Liver (tissue), 9 donors: ENCODE results near the gene SLC24A3. TPM values are rescaled to one million over a fixed set of nuclear protein-coding genes. Genes with fewer than 3 reads are reported as not detected.

ENCODE experiments used
- DNase-seq: peaks from one replicate; pipeline ENCODE4 v3.0.0-alpha.2; 2017; ENCODE audit warnings: low spot score
- H3K27ac ChIP-seq, 2 donors: one replicate each; pipeline ENCODE4 v1.7.0; 2013; ENCODE audit warnings: inconsistent platforms in 2 of 2, low read length in 2 of 2, control low read depth in 1 of 2, low read depth in 1 of 2, mild to moderate bottlenecking in 1 of 2
- H3K27me3 ChIP-seq, 4 donors: one replicate each; pipeline versions ENCODE4 v1.6.1 to v1.7.0; 2013; ENCODE audit warnings: low read length in 3 of 4, inconsistent platforms in 1 of 4, mild to moderate bottlenecking in 1 of 4, moderate library complexity in 1 of 4; ENCODE audit not compliant: control insufficient read depth in 4 of 4, insufficient read depth in 4 of 4
- H3K36me3 ChIP-seq, 4 donors: one replicate each; pipeline versions ENCODE4 v1.6.1 to v1.7.0; 2013; ENCODE audit warnings: low read length in 3 of 4, mild to moderate bottlenecking in 3 of 4, low read depth in 1 of 4, moderate library complexity in 1 of 4; ENCODE audit not compliant: control insufficient read depth in 4 of 4, insufficient read depth in 3 of 4
- H3K4me1 ChIP-seq, 4 donors: one replicate each; pipeline versions ENCODE4 v1.6.1 to v1.7.0; 2013; ENCODE audit warnings: low read length in 3 of 4, mild to moderate bottlenecking in 3 of 4, moderate library complexity in 1 of 4; ENCODE audit not compliant: control insufficient read depth in 4 of 4, insufficient read depth in 4 of 4
- H3K4me3 ChIP-seq, 3 donors: one replicate each; pipeline versions ENCODE4 v1.6.1 to v1.7.0; 2013; ENCODE audit warnings: low read length in 3 of 3, control low read depth in 1 of 3, low read depth in 1 of 3, mild to moderate bottlenecking in 1 of 3
- H3K9ac ChIP-seq, 2 donors: one replicate each; pipeline ENCODE4 v1.7.0; 2013; ENCODE audit warnings: low read length in 2 of 2, mild to moderate bottlenecking in 2 of 2, moderate library complexity in 2 of 2, control low read depth in 1 of 2, low read depth in 1 of 2
- H3K9me3 ChIP-seq, 4 donors: one replicate each; pipeline versions ENCODE4 v1.6.1 to v1.7.0; 2013; ENCODE audit warnings: low read length in 3 of 4; ENCODE audit not compliant: control insufficient read depth in 4 of 4
- FOXA1 ChIP-seq: IDR thresholded peaks from 2 replicates; pipeline ENCODE4 v1.6.1; 2016; ENCODE audit warnings: antibody characterized with exemption
- GABPA ChIP-seq, 2 donors: IDR thresholded peaks in 1 of 2; conservative IDR thresholded peaks in 1 of 2; 2 replicates each; pipeline ENCODE4 v1.6.1; 2016; ENCODE audit warnings: antibody characterized with exemption in 2 of 2, mild to moderate bottlenecking in 1 of 2, moderate library complexity in 1 of 2
- HNF4G ChIP-seq: IDR thresholded peaks from 2 replicates; pipeline ENCODE4 v1.6.1; 2016; ENCODE audit warnings: antibody characterized with exemption
- JUND ChIP-seq, 2 donors: IDR thresholded peaks; 2 replicates each; pipeline ENCODE4 v1.6.1; 2016; ENCODE audit warnings: antibody characterized with exemption in 2 of 2
- MAX ChIP-seq: IDR thresholded peaks from 2 replicates; pipeline ENCODE4 v1.6.1; 2016; ENCODE audit warnings: antibody characterized with exemption
- RAD21 ChIP-seq, 2 donors: IDR thresholded peaks; 2 replicates each; pipeline ENCODE4 v1.6.1; 2016; ENCODE audit warnings: antibody characterized with exemption in 2 of 2, mild to moderate bottlenecking in 2 of 2
- REST ChIP-seq: IDR thresholded peaks from 2 replicates; pipeline ENCODE4 v1.6.1; 2016; ENCODE audit warnings: antibody characterized with exemption, mild to moderate bottlenecking
- SP1 ChIP-seq: IDR thresholded peaks from 2 replicates; pipeline ENCODE4 v1.6.1; 2018; ENCODE audit warnings: antibody characterized with exemption, mild to moderate bottlenecking
- TAF1 ChIP-seq: conservative IDR thresholded peaks from 2 replicates; pipeline ENCODE4 v1.6.1; 2016; ENCODE audit warnings: antibody characterized with exemption, mild to moderate bottlenecking
- YY1 ChIP-seq: IDR thresholded peaks from 2 replicates; pipeline ENCODE4 v1.6.1; 2016; ENCODE audit warnings: antibody characterized with exemption, mild to moderate bottlenecking
- WGBS: extraction: QIAGEN DNeasy Blood & Tissue Kit; methylation state at CpG from one replicate; pipeline ENCODE4 v1.1.7; 2013; 5-methylcytosine and 5-hydroxymethylcytosine counted together
- polyA plus RNA-seq, 2 donors: library from polyadenylated mRNA; stranded (reverse) in 1 of 2; unstranded in 1 of 2; fragments of 200-250 nt in 1 of 2; fragments of >200 nt in 1 of 2; fragmentation: Nextera tagmentation in 1 of 2; extraction: Ambion mirVana in 1 of 2; gene quantifications; one replicate each; pipeline versions ENCODE4 v1.2.1 to v1.2.3, GENCODE V29; 2013 to 2015
- total RNA-seq, 2 donors: library from RNA; depleted of rRNA; stranded (reverse); fragments of >200 nt; gene quantifications; one replicate each; pipeline ENCODE4 v1.2.3, GENCODE V29; 2014
- TF ChIP-seq, protein P1 (sequence below): fragments of 150-350 bp; IDR thresholded peaks from 2 replicates; pipeline ENCODE4 v1.5.1; 2017; ENCODE audit warnings: improper control_type of control experiment, low read depth, low read length; ENCODE audit not compliant: missing input control
- TF ChIP-seq, protein P2 (sequence below): IDR thresholded peaks from 2 replicates; pipeline ENCODE4 v1.6.1; 2016; ENCODE audit warnings: antibody characterized with exemption
- donor health status: healthy.
- donor health status: healthy.
- donor health status: healthy.
- donor health status: healthy.
- donor health status: healthy.

SLC24A3 gene
- total and polyA plus RNA-seq, 4 donors, result 0.28 to 1.8 (median 0.46) TPM

GRCh38 chr20:19431906-19432305 lies 219.5 kb downstream of the SLC24A3 start:
- 56% methylated on average over 2 of the region's 2 CpGs for WGBS

DNA sequence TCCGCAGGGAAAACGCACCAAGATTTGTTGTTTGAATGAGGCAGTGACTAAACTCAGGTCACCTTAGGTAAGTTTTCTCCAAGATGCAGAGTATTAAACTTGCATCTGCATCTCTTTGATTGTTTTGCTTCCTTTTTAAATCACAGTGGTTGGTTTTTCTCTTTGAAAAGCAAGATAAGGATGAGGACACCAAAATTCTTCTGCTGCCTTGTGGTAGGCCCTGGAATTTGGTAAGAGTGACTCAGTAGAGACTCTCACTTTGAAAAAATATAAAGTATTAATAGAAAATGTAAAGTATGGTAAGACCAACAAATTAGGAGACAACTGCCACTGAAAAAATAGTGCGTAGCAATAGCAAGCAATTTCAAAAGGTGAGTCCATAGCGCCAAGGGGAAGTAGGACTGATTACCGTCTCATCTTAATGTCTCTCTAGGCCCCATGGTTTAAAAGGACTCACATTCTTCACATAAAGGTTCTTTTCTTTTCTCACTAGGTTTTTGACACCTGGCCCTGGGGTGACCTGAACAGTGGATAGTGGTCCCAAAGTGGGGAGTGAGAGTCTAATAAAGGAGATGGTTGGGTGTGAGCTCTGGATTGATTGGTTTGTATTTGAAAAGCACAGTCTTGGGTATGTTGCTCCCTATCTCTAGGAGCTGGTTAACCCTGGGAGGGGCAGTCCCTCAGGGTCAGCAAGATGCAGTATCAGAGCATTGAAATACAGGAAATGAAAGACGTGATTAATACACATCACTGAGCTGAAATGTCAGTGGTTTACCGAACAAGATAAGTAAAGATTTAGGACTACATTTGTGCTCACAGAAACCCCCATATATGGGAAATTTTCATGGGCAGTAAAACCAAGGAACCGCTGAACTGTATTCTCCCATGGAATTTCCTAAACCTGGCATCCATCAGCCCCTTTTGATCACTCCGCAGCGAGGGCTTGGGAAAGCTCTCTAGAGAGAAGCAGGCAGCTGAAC lies 221.2 kb downstream of the SLC24A3 start:
- no peak overlapping the region for H3K9ac ChIP-seq
- WGBS, result 73% methylated on average over 10 of the region's 10 CpGs
- H3K9me3 ChIP-seq, result no peaks in the 10 kb centered on the region
- no peak overlapping the region for H3K4me3 ChIP-seq
- peaks cover 0 to 2% (median 0%) of the 10 kb centered on the region in 4 donors for H3K27me3 ChIP-seq
- TF ChIP-seq REST (no peak), JUND (IDR thresholded peaks at IDR 0.05) (no peak), TAF1 (no peak), GABPA (IDR thresholded peaks at IDR 0.05 in 1 of 2, conservative IDR thresholded peaks at IDR 0.05 in 1 of 2) (no peak), YY1 (no peak), RAD21 (IDR thresholded peaks at IDR 0.05) (no peak), HNF4G (no peak), FOXA1 (no peak), SP1 (no peak), MAX (no peak)
- TF ChIP-seq, protein P1, sequence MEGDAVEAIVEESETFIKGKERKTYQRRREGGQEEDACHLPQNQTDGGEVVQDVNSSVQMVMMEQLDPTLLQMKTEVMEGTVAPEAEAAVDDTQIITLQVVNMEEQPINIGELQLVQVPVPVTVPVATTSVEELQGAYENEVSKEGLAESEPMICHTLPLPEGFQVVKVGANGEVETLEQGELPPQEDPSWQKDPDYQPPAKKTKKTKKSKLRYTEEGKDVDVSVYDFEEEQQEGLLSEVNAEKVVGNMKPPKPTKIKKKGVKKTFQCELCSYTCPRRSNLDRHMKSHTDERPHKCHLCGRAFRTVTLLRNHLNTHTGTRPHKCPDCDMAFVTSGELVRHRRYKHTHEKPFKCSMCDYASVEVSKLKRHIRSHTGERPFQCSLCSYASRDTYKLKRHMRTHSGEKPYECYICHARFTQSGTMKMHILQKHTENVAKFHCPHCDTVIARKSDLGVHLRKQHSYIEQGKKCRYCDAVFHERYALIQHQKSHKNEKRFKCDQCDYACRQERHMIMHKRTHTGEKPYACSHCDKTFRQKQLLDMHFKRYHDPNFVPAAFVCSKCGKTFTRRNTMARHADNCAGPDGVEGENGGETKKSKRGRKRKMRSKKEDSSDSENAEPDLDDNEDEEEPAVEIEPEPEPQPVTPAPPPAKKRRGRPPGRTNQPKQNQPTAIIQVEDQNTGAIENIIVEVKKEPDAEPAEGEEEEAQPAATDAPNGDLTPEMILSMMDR, result no peak
- TF ChIP-seq, protein P2, sequence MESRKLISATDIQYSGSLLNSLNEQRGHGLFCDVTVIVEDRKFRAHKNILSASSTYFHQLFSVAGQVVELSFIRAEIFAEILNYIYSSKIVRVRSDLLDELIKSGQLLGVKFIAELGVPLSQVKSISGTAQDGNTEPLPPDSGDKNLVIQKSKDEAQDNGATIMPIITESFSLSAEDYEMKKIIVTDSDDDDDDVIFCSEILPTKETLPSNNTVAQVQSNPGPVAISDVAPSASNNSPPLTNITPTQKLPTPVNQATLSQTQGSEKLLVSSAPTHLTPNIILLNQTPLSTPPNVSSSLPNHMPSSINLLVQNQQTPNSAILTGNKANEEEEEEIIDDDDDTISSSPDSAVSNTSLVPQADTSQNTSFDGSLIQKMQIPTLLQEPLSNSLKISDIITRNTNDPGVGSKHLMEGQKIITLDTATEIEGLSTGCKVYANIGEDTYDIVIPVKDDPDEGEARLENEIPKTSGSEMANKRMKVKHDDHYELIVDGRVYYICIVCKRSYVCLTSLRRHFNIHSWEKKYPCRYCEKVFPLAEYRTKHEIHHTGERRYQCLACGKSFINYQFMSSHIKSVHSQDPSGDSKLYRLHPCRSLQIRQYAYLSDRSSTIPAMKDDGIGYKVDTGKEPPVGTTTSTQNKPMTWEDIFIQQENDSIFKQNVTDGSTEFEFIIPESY, result no peak
- H3K4me1 ChIP-seq, result no peaks in the 10 kb centered on the region
- no peak overlapping the region for H3K27ac ChIP-seq
- no peak for DNase-seq
- H3K36me3 ChIP-seq, result no peaks in the 10 kb centered on the region

More at GRCh38 chr20:19431906-19432305, 219.5 kb downstream of the SLC24A3 start:
- H3K27me3 ChIP-seq, result peaks cover 0 to 5% (median 0%) of the 10 kb centered on the region in 4 donors
- H3K27ac ChIP-seq, result no peak overlapping the region
- TF ChIP-seq FOXA1 (no peak), HNF4G (no peak)
- no peaks in the 10 kb centered on the region for H3K9me3 ChIP-seq
- no peak overlapping the region for H3K9ac ChIP-seq
- no peak overlapping the region for H3K4me3 ChIP-seq
- DNase-seq, result no peak
- no peaks in the 10 kb centered on the region for H3K36me3 ChIP-seq
- no peaks in the 10 kb centered on the region for H3K4me1 ChIP-seq
